ENCODE measurements around the gene MRPS24. TPM values are rescaled to one million over a fixed set of nuclear protein-coding genes. Genes with fewer than 3 reads are reported as not detected.

Gene MRPS24
- total RNA-seq, 1 experiment from 2014 or later = 116 TPM

DNA sequence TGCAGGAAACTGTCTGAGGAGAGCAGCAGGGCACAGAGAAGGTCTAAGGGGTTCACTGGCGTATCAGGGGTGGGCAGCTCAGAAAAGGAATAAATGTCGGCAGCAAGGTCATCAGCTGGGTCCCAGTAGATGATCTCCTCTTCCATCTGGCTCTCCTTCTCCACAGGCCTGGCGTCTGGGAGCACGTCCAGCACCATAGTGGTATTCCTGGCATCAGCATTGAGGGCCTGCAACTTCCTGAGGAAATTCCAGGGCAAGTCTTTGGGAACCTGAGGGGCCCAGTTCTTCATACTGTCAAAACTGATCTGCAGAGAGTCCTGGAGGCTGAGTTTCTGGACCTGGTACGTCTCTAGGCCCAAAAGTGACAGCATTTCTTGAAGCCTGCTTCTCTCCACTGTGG lies 9.6 kb upstream of the MRPS24 start:
- no peak overlapping the region for H2AK5ac ChIP-seq (ENCODE audit: insufficient read length, low read length)
- no peak overlapping the region for H3K9ac ChIP-seq (ENCODE audit: extremely low read depth, insufficient read length, low read length)
- H3K23ac ChIP-seq (ENCODE audit: insufficient read length, low read depth, low read length) = no peak overlapping the region
- H4K91ac ChIP-seq (ENCODE audit: insufficient read length, low read depth, low read length) = no peak overlapping the region
- no peak overlapping the region for H3K4ac ChIP-seq (ENCODE audit: low read depth, low read length)
- no peak overlapping the region for H3K4me3 Mint-ChIP-seq
- TF ChIP-seq, protein P1, sequence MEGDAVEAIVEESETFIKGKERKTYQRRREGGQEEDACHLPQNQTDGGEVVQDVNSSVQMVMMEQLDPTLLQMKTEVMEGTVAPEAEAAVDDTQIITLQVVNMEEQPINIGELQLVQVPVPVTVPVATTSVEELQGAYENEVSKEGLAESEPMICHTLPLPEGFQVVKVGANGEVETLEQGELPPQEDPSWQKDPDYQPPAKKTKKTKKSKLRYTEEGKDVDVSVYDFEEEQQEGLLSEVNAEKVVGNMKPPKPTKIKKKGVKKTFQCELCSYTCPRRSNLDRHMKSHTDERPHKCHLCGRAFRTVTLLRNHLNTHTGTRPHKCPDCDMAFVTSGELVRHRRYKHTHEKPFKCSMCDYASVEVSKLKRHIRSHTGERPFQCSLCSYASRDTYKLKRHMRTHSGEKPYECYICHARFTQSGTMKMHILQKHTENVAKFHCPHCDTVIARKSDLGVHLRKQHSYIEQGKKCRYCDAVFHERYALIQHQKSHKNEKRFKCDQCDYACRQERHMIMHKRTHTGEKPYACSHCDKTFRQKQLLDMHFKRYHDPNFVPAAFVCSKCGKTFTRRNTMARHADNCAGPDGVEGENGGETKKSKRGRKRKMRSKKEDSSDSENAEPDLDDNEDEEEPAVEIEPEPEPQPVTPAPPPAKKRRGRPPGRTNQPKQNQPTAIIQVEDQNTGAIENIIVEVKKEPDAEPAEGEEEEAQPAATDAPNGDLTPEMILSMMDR (conservative IDR thresholded peaks at IDR 0.05) = no peak
- H2BK12ac ChIP-seq (ENCODE audit: insufficient read length, low read depth, low read length) = no peak overlapping the region
- no peaks in the 10 kb centered on the region for H3K23me2 ChIP-seq (ENCODE audit: insufficient read length, low read depth, low read length, poor library complexity, severe bottlenecking)
- peaks cover 10 to 68% (median 54%) of the 10 kb centered on the region in 3 experiments for H3K36me3 Mint-ChIP-seq (ENCODE audit: insufficient read depth in 1 of 3, low read depth in 3 of 3)
- H3K27ac Mint-ChIP-seq = 0 out of 7 replicates have a peak overlapping the region, but pooled peaks of 1 of the 3 experiments have one; percentile 12
- H3K27ac ChIP-seq (ENCODE audit: insufficient read length, low read depth, low read length) = no peak overlapping the region
- no peak for DNase-seq
- H2AFZ ChIP-seq (ENCODE audit: low read length) = no peak overlapping the region
- H3K4me1 Mint-ChIP-seq = peaks cover 10 to 20% of the 10 kb centered on the region in 2 experiments
- no peaks in the 10 kb centered on the region for H3K9me3 Mint-ChIP-seq
- H4K20me1 ChIP-seq (ENCODE audit: control insufficient read depth, insufficient read depth, insufficient read length) = no peaks in the 10 kb centered on the region
- WGBS (ENCODE audit: extremely low coverage, insufficient read length, low lambda C conversion rate) = no CpG with 5 or more reads among the region's 5 CpGs
- no peaks in the 10 kb centered on the region for H3K79me1 ChIP-seq (ENCODE audit: insufficient read depth, low read depth, low read length, poor library complexity, severe bottlenecking)
- H3K14ac ChIP-seq (ENCODE audit: insufficient read depth, low read length) = no peak overlapping the region
- no peak overlapping the region for H4K8ac ChIP-seq (replicated peaks; ENCODE audit: insufficient read length, low read depth, low read length)
- H2BK5ac ChIP-seq (ENCODE audit: insufficient read length, low read length) = no peak overlapping the region
- H3T11ph ChIP-seq (ENCODE audit: low read length) = no peak overlapping the region
- no peak overlapping the region for H3K18ac ChIP-seq (ENCODE audit: insufficient read length, low read depth, low read length)
- H3K27me3 Mint-ChIP-seq (ENCODE audit: low read depth) = no peaks in the 10 kb centered on the region
- H2BK15ac ChIP-seq (ENCODE audit: low read depth, low read length) = no peak overlapping the region
- H2BK120ac ChIP-seq (ENCODE audit: low read depth, low read length, poor library complexity, severe bottlenecking) = no peak overlapping the region
- H4K5ac ChIP-seq (ENCODE audit: insufficient read length, low read depth, low read length) = no peak overlapping the region
- no peaks in the 10 kb centered on the region for H3K9me3 ChIP-seq (ENCODE audit: control insufficient read depth, low read depth, low read length)
- no peak overlapping the region for H2BK20ac ChIP-seq (ENCODE audit: low read depth, low read length, poor library complexity, severe bottlenecking)
- H3K4me2 ChIP-seq (ENCODE audit: insufficient read depth, insufficient read length, low read length) = no peak overlapping the region
- no peaks in the 10 kb centered on the region for H3K27me3 ChIP-seq (ENCODE audit: insufficient read depth, low read length)
- no peaks in the 10 kb centered on the region for H3K79me2 ChIP-seq (ENCODE audit: insufficient read depth, low read length)
- no peak overlapping the region for H3K56ac ChIP-seq (ENCODE audit: insufficient read length, low read depth, low read length)
- peaks cover 4% of the 10 kb centered on the region; the same call in 1 of the 2 replicates for H3K4me1 ChIP-seq (ENCODE audit: insufficient read depth, low read length)
